KMS-11 (cell line): Measurements from ENCODE around the gene PMVK.

Experiments
- H2AFZ ChIP-seq: fragments of 200-600 bp; sonication (generic); 2 replicates; pipeline ENCODE4 v1.6.1; 2016; ENCODE audit warnings: antibody characterized with exemption, mixed run types, low read depth
- H3K27ac ChIP-seq: fragments of 200-600 bp; sonication (generic); 2 replicates; pipeline ENCODE4 v1.6.1; 2016; ENCODE audit warnings: mild to moderate bottlenecking, mixed run types
- H3K27me3 ChIP-seq: fragments of 200-600 bp; sonication (generic); 2 replicates; pipeline ENCODE4 v1.6.1; 2017; ENCODE audit warnings: mild to moderate bottlenecking, low read depth, mixed run types, moderate library complexity; ENCODE audit not compliant: insufficient read depth
- H3K36me3 ChIP-seq: fragments of 200-600 bp; sonication (generic); 2 replicates; pipeline ENCODE4 v1.6.1; 2017; ENCODE audit warnings: mild to moderate bottlenecking, mixed run types; ENCODE audit not compliant: insufficient read depth
- H3K4me1 ChIP-seq: fragments of 200-600 bp; sonication (generic); 2 replicates; pipeline ENCODE4 v1.6.1; 2016; ENCODE audit warnings: mild to moderate bottlenecking, low read depth, mixed run types; ENCODE audit not compliant: poor library complexity, severe bottlenecking
- H3K4me2 ChIP-seq: fragments of 200-600 bp; sonication (generic); 2 replicates; pipeline ENCODE4 v1.7.0; 2016; ENCODE audit warnings: mild to moderate bottlenecking, mixed run types
- H3K4me3 ChIP-seq: fragments of 200-600 bp; sonication (generic); IDR thresholded peaks from 2 replicates; pipeline ENCODE4 v1.6.1; 2017; ENCODE audit warnings: low read depth, low read length, mixed read lengths; ENCODE audit not compliant: insufficient read depth
- H3K79me2 ChIP-seq: fragments of 200-600 bp; sonication (generic); 2 replicates; pipeline ENCODE4 v1.6.1; 2016; ENCODE audit warnings: low read depth, mixed run types; ENCODE audit not compliant: insufficient read depth
- H3K9ac ChIP-seq: fragments of 200-600 bp; sonication (generic); 2 replicates; pipeline ENCODE4 v1.6.1; 2016; ENCODE audit warnings: mild to moderate bottlenecking, mixed run types
- H4K20me1 ChIP-seq: fragments of 200-600 bp; sonication (generic); 2 replicates; pipeline ENCODE4 v1.6.1; 2016; ENCODE audit warnings: mild to moderate bottlenecking, mixed run types; ENCODE audit not compliant: insufficient read depth
- TF ChIP-seq, protein P1 (sequence below): fragments of 200-600 bp; sonication (generic); conservative IDR thresholded peaks from 2 replicates; pipeline ENCODE4 v1.6.1; 2017; ENCODE audit warnings: low read depth, mild to moderate bottlenecking, antibody characterized with exemption, low read length, moderate library complexity, mixed read lengths

The PMVK gene

DNA sequence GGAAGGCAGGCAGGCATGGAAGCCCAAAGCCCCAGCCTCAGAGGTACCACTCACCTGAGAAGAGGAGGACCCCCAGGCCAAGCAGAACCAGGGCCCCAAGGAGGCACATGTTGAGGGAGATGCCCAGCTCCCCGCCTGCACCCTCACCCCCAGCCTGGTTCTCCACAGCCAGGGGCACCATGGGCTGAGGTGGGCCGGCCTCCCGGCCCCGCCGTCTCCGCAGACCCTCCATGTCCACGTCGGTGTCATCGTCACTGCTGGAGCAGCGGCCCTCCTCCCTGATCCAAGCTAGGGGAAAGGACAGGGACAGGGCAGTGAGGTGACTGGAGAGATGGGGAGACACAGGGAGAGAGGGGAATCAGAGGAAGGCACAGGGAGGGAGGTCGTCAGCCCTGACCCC, 11.6 kb upstream of the PMVK start:
- Histone ChIP-seq H3K79me2 (peaks cover 9% of the 10 kb centered on the region), H3K4me3 (no peak overlapping the region), H4K20me1 (no peaks in the 10 kb centered on the region), H3K27me3 (no peaks in the 10 kb centered on the region), H3K9ac (peak overlapping the region; percentile 12; the same call in 1 of the 2 replicates), H3K4me2 (peak overlapping the region; percentile 52), H3K36me3 (no peaks in the 10 kb centered on the region), H3K4me1 (peaks cover 81% of the 10 kb centered on the region), H2AFZ (no peak overlapping the region), H3K27ac (peak overlapping the region; percentile 18)
- TF ChIP-seq, protein P1, sequence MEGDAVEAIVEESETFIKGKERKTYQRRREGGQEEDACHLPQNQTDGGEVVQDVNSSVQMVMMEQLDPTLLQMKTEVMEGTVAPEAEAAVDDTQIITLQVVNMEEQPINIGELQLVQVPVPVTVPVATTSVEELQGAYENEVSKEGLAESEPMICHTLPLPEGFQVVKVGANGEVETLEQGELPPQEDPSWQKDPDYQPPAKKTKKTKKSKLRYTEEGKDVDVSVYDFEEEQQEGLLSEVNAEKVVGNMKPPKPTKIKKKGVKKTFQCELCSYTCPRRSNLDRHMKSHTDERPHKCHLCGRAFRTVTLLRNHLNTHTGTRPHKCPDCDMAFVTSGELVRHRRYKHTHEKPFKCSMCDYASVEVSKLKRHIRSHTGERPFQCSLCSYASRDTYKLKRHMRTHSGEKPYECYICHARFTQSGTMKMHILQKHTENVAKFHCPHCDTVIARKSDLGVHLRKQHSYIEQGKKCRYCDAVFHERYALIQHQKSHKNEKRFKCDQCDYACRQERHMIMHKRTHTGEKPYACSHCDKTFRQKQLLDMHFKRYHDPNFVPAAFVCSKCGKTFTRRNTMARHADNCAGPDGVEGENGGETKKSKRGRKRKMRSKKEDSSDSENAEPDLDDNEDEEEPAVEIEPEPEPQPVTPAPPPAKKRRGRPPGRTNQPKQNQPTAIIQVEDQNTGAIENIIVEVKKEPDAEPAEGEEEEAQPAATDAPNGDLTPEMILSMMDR, result no peak

GRCh38 chr1:154945962-154946850, 9.7 kb upstream of the PMVK start:
- H3K27me3 ChIP-seq, result no peaks in the 10 kb centered on the region
- no peaks in the 10 kb centered on the region for H3K79me2 ChIP-seq
- TF ChIP-seq, protein P1, result no peak
- H3K36me3 ChIP-seq, result no peaks in the 10 kb centered on the region
- no peak overlapping the region for H3K9ac ChIP-seq
- H4K20me1 ChIP-seq, result no peaks in the 10 kb centered on the region
- no peak overlapping the region for H3K4me2 ChIP-seq
- H3K4me1 ChIP-seq, result peaks cover 81% of the 10 kb centered on the region
- no peak overlapping the region for H3K27ac ChIP-seq
- no peak overlapping the region for H3K4me3 ChIP-seq
- no peak overlapping the region for H2AFZ ChIP-seq

DNA sequence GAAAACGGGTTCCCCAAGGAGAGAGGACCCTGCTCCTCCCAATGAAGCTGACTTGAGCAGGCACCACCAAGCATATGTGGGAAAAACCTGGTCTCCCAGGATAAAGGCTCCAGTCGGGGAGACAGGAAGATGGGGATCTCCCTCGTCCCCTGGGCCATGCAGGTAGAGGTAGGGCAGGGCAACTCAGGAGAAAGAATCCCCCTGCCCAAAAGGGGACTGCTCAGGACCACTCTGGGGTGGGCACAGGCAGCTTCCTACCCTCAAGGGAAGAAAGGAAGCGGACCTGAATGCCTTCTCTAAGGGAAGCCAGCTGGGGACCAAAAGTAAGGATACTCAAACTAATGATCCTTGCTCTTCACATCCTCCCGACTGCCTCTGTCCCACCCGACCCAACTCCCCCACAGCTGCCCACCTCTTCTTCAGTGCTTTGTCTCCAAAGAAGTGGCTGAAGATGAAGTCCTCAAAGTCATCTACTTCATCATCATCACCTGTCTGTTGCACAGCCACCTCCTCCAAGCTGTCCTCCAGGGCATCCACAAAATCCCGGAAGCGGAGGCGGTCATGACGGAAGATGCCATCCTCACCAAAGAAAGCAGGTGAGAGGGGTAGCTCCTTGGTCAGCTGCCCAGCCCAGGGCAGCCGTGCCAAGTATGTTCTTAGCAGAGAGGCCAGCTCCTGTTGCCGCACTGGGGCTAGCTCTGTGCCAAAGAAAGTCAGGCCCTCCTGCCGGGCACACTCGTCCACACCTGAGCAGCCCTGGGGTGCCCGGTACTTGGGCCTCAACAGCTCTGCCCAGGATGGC, 8.8 kb upstream of the PMVK start:
- Histone ChIP-seq H3K79me2 (no peaks in the 10 kb centered on the region), H3K4me3 (no peak overlapping the region), H3K27ac (peak overlapping the region; percentile 84; the same call in 1 of the 2 replicates), H4K20me1 (no peaks in the 10 kb centered on the region), H3K36me3 (no peaks in the 10 kb centered on the region), H3K27me3 (no peaks in the 10 kb centered on the region), H3K4me2 (peak overlapping the region; percentile 76; the same call in 1 of the 2 replicates), H3K9ac (peak overlapping the region; percentile 52; the same call in 1 of the 2 replicates), H2AFZ (no peak overlapping the region), H3K4me1 (peaks cover 86% of the 10 kb centered on the region)
- TF ChIP-seq, protein P1, result no peak

DNA sequence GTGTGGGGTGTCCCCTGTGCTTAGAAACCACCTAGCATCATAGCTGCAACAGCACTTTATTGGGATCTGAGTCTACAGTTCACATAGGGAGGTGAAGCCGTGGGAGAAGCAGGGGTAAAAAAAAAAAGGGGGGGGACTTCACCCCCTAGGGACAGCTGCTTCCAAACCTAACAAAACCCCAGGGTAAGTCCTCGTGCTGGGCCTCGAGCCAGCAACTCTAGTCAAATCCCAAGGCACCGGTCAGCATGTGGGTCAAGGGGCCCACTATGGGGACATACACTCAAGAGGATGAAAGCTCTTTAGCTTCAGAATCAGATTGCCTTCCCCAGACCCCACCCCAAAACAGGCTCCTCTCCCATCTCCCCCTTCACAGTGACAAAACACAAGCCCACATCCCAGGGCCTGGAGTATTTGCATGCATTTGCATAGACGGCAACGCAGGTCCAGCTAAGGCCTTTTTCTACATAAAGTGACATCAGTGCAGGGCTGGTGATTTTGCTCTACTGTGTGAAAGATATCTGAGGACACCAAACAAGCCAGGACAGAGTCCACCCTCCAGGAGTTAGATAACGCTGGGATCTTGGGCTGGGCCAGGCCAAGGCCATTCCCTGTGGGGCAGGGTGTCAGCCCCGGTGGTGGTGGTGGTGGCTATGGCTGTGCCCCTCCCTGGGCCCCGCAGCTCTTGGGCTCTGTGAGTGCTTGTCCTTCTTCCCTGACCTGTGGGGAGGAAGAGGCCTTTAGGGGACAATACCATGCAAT, 8.1 kb upstream of the PMVK start:
- peak overlapping the region; percentile 4; the same call in 1 of the 2 replicates for H2AFZ ChIP-seq
- H3K79me2 ChIP-seq, result no peaks in the 10 kb centered on the region
- TF ChIP-seq, protein P1, result no peak
- H3K4me2 ChIP-seq, result peak overlapping the region; percentile 76
- H3K36me3 ChIP-seq, result no peaks in the 10 kb centered on the region
- H3K27ac ChIP-seq, result peak overlapping the region; percentile 84
- no peaks in the 10 kb centered on the region for H3K27me3 ChIP-seq
- H4K20me1 ChIP-seq, result no peaks in the 10 kb centered on the region
- H3K4me3 ChIP-seq, result no peak overlapping the region
- H3K4me1 ChIP-seq, result peaks cover 93% of the 10 kb centered on the region
- peak overlapping the region; percentile 52; the same call in 1 of the 2 replicates for H3K9ac ChIP-seq
